Measurements from ENCODE around the gene EVC2. TPM values are rescaled to one million over a fixed set of nuclear protein-coding genes. Genes with fewer than 3 reads are reported as not detected.

Gene EVC2
- total and polyA plus RNA-seq, 2 of the 13 experiments (the other 11 are each of a cell fraction or from before 2014, with no cell fraction given) = not detected

- Histone ChIP-seq H3K4me3 (replicated peaks in 1 of 3; ENCODE audit: insufficient read depth in 1 of 3, low read depth in 2 of 3, low read length in 3 of 3) (no peak overlapping the region), H4K20me1 (ENCODE audit: insufficient read depth, low read length) (no peaks in the 10 kb centered on the region), H2AFZ (ENCODE audit: low read length) (no peak overlapping the region), H3K36me3 (replicated peaks in 1 of 2; ENCODE audit: control insufficient read depth in 1 of 2, insufficient read depth in 2 of 2, low read length in 2 of 2) (no peaks in the 10 kb centered on the region), H3K4me2 (ENCODE audit: low read depth, low read length) (no peak overlapping the region), H3K9me3 (ENCODE audit: low read length) (peaks cover 9% of the 10 kb centered on the region; the same call in 1 of the 2 replicates), H3K79me2 (ENCODE audit: insufficient read depth, low read length) (no peaks in the 10 kb centered on the region), H3K27ac (ENCODE audit: extremely low read length, insufficient read depth, low read length) (no peak overlapping the region), H3K9ac (ENCODE audit: insufficient read depth, low read depth, low read length) (no peak overlapping the region), H3K27me3 (ENCODE audit: control insufficient read depth in 1 of 2, insufficient read depth in 2 of 2, low read length in 2 of 2) (no peaks in the 10 kb centered on the region; a peak in 1 of 5 replicates), H3K4me1 (ENCODE audit: insufficient read depth, low read length) (no peaks in the 10 kb centered on the region)
- ATAC-seq (no peak), FAIRE-seq (no peak), DNase-seq (ENCODE audit: low spot score) (no peak)
- WGBS (ENCODE audit: low lambda C conversion rate) = 0% methylated on average over 3 of the region's 3 CpGs
- CTCF ChIA-PET (ENCODE audit: low intra/inter-chr PET ratio, low total read pairs) = no interaction called here
- POLR2A ChIA-PET = no interaction called here
- no TSS peak for BruUV-seq (replicated peaks)
- intact Hi-C loops (cut with micrococcal nuclease; ENCODE audit: unreplicated experiment) = no loop called here
- in situ Hi-C loops (cut with HindIII; ENCODE audit: extremely low pct_ligation_motif_present, low pct_unique_long_range_greater_than_20kb) = no loop called here
- no peak for TF ChIP-seq ESRRA (CRISPR knock-in tag; IDR thresholded peaks at IDR 0.05; ENCODE audit: low read depth)
- no peak for TF ChIP-seq STAT5B (CRISPR knock-in tag; IDR thresholded peaks at IDR 0.05)
- TF ChIP-seq GABPB1 (CRISPR knock-in tag; IDR thresholded peaks at IDR 0.05) = no peak
- no peak for TF ChIP-seq MAFG (CRISPR knock-in tag; IDR thresholded peaks at IDR 0.05)
- TF ChIP-seq ZNF567 (CRISPR knock-in tag; IDR thresholded peaks at IDR 0.05; ENCODE audit: borderline replicate concordance) = no peak
- no peak for TF ChIP-seq ARID4A (CRISPR knock-in tag; IDR thresholded peaks at IDR 0.05; ENCODE audit: borderline replicate concordance)
- TF ChIP-seq SP140L (CRISPR knock-in tag; IDR thresholded peaks at IDR 0.05; ENCODE audit: borderline replicate concordance) = no peak
- TF ChIP-seq PLSCR1 (CRISPR knock-in tag; IDR thresholded peaks at IDR 0.05; ENCODE audit: borderline replicate concordance) = no peak
- TF ChIP-seq RNF219 (CRISPR knock-in tag; IDR thresholded peaks at IDR 0.05) = no peak
These were observed 155.9 kb downstream of the EVC2 start for GRCh38 chr4:5552451-5552850.
